Naive thymus-derived CD4-positive, alpha-beta T cell (primary cell): ENCODE data around the gene FUT8. TPM values are rescaled to one million over a fixed set of nuclear protein-coding genes. Genes with fewer than 3 reads are reported as not detected.

ENCODE experiments used
- ATAC-seq: fragments of 150-1000 bp; cut with Tn5 transposase; 2 replicates; pipeline ENCODE4 v1.10.0; 2021; ENCODE audit warnings: mild to moderate bottlenecking, moderate library complexity
- CTCF ChIA-PET: fragments of 350-600 bp; sonication (Branson Sonifier 250); formaldehyde crosslinking; loops from one replicate; lab custom pipeline; 2021; ENCODE audit warnings: antibody characterized with exemption; lab: Charles Lee
- POLR2A ChIA-PET: fragments of 350-600 bp; sonication (Branson Sonifier 250); formaldehyde crosslinking; loops from one replicate; lab custom pipeline; 2021; ENCODE audit warnings: antibody characterized with exemption, inconsistent platforms; lab: Charles Lee
- DNase-seq, 9 donors: peaks; one replicate each; pipeline versions ENCODE4 v3.0.0 to v3.0.0-alpha.2; 2020 to 2022; ENCODE audit warnings: mixed read lengths in 1 of 9
- H3K27ac ChIP-seq: one replicate; pipeline ENCODE4 v1.7.0; 2013; ENCODE audit warnings: mild to moderate bottlenecking, low read depth, low read length, moderate library complexity
- H3K27me3 ChIP-seq, 2 donors: one replicate each; pipeline ENCODE4 v1.7.0; 2013; ENCODE audit warnings: low read length in 2 of 2, mild to moderate bottlenecking in 2 of 2, moderate library complexity in 2 of 2; ENCODE audit not compliant: control insufficient read depth in 2 of 2, insufficient read depth in 2 of 2
- H3K36me3 ChIP-seq, 3 experiments: 1 replicate in 2 of 3; 2 replicates in 1 of 3; pipeline ENCODE4 v1.7.0; 2013; ENCODE audit warnings: low read length in 3 of 3, mild to moderate bottlenecking in 3 of 3, moderate library complexity in 1 of 3; ENCODE audit not compliant: insufficient read depth in 3 of 3, control insufficient read depth in 2 of 3
- H3K4me1 ChIP-seq, 2 donors: one replicate each; pipeline ENCODE4 v1.7.0; 2013; ENCODE audit warnings: low read length in 2 of 2, mild to moderate bottlenecking in 2 of 2, moderate library complexity in 1 of 2; ENCODE audit not compliant: control insufficient read depth in 2 of 2, insufficient read depth in 2 of 2
- H3K4me3 ChIP-seq: 2 replicates; pipeline ENCODE4 v1.7.0; 2013; ENCODE audit warnings: mild to moderate bottlenecking, low read length
- H3K9me3 ChIP-seq, 3 experiments: 1 replicate in 2 of 3; 2 replicates in 1 of 3; pipeline ENCODE4 v1.7.0; 2013; ENCODE audit warnings: low read length in 3 of 3; ENCODE audit not compliant: control insufficient read depth in 2 of 3
- H3K27ac Mint-ChIP-seq, 9 donors: one replicate each; pipeline ENCODE4 v1.8.0; 2020 to 2022; ENCODE audit warnings: mixed read lengths in 9 of 9, mild to moderate bottlenecking in 8 of 9, moderate library complexity in 5 of 9, inconsistent platforms in 2 of 9
- H3K27me3 Mint-ChIP-seq, 5 donors: one replicate each; pipeline ENCODE4 v1.8.0; 2021 to 2022; ENCODE audit warnings: mixed read lengths in 5 of 5, mild to moderate bottlenecking in 1 of 5
- H3K36me3 Mint-ChIP-seq, 5 donors: one replicate each; pipeline ENCODE4 v1.8.0; 2020 to 2022; ENCODE audit warnings: mixed read lengths in 5 of 5, mild to moderate bottlenecking in 3 of 5, inconsistent platforms in 1 of 5
- H3K4me1 Mint-ChIP-seq, 7 donors: one replicate each; pipeline ENCODE4 v1.8.0; 2020 to 2022; ENCODE audit warnings: mixed read lengths in 7 of 7, mild to moderate bottlenecking in 3 of 7, inconsistent platforms in 1 of 7
- H3K4me3 Mint-ChIP-seq, 10 donors: one replicate each; pipeline ENCODE4 v1.8.0; 2020 to 2022; ENCODE audit warnings: mild to moderate bottlenecking in 10 of 10, mixed read lengths in 10 of 10, moderate library complexity in 6 of 10, inconsistent platforms in 2 of 10
- H3K9me3 Mint-ChIP-seq, 11 donors: one replicate each; pipeline ENCODE4 v1.8.0; 2020 to 2022; ENCODE audit warnings: mixed read lengths in 11 of 11, mild to moderate bottlenecking in 4 of 11, inconsistent platforms in 1 of 11, moderate library complexity in 1 of 11
- intact Hi-C, 2 donors: fragments of 100-400 bp; cut with micrococcal nuclease; formaldehyde crosslinking; loops; one replicate each; pipeline ENCODE4 v1.15.1; 2023
- polyA plus RNA-seq, 2 donors: library from polyadenylated mRNA; unstranded; fragments of 300-500 nt; fragmentation: Illumina TruSeq; gene quantifications; one replicate each; pipeline ENCODE4 v1.2.3, GENCODE V29; 2021
- total RNA-seq, 6 experiments: library from RNA in 5 of 6; stranded (reverse) in 5 of 6; gene quantifications; 1 replicate in 5 of 6; 2 replicates in 1 of 6; pipeline ENCODE4 v1.2.3 and lab custom pipeline; 2021 to 2026

FUT8 gene
- total and polyA plus RNA-seq, 7 experiments from 2014 or later, result 11.1 to 107 (median 41.6) TPM

DNA sequence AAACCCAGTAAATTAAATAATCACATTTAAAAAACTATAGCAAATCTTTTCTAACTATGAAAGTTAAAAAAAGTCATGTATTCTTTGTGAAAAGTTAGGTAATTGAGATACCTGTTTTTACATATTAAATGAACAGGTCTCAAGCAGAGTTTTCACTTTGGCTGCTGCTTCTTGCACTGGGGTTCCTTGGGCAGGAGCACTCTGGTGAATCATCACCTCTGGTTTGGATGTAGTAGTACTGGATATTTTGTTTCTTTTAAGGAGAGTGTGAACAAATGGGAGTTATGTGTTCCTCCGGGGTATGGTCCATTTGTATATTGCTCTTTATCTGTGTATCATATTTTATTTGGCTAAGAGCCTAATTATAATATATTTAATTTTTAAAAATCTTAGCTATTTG lies 82.7 kb downstream of the FUT8 start:
- H3K27ac ChIP-seq, result no peak overlapping the region
- no peaks in the 10 kb centered on the region for H3K9me3 ChIP-seq
- H3K36me3 ChIP-seq, result no peaks in the 10 kb centered on the region
- DNase-seq (no peak), ATAC-seq (no peak)
- intact Hi-C loops, result no loop called here
- Mint-ChIP-seq H3K27me3 (no peaks in the 10 kb centered on the region), H3K4me1 (peaks cover 16 to 53% (median 37%) of the 10 kb centered on the region in 7 donors), H3K36me3 (peaks cover 9 to 47% (median 29%) of the 10 kb centered on the region in 5 donors), H3K4me3 (no peak overlapping the region), H3K9me3 (peaks cover 3 to 15% (median 7%) of the 10 kb centered on the region in 11 donors), H3K27ac (no peak overlapping the region)
- no peaks in the 10 kb centered on the region for H3K27me3 ChIP-seq
- ChIA-PET CTCF (no interaction called here), POLR2A (no interaction called here)
- H3K4me3 ChIP-seq, result no peak overlapping the region
- no peaks in the 10 kb centered on the region for H3K4me1 ChIP-seq

GRCh38 chr14:65496178-65496993 lies 83.9 kb downstream of the FUT8 start:
- Histone ChIP-seq H3K36me3 (no peaks in the 10 kb centered on the region), H3K27ac (no peak overlapping the region), H3K27me3 (no peaks in the 10 kb centered on the region), H3K9me3 (no peaks in the 10 kb centered on the region), H3K4me1 (no peaks in the 10 kb centered on the region), H3K4me3 (no peak overlapping the region)
- H3K27ac Mint-ChIP-seq, result no peak overlapping the region
- H3K4me1 Mint-ChIP-seq, result peaks cover 12 to 54% (median 39%) of the 10 kb centered on the region in 7 donors
- H3K36me3 Mint-ChIP-seq, result peaks cover 9 to 49% (median 32%) of the 10 kb centered on the region in 5 donors
- peaks cover 3 to 15% (median 7%) of the 10 kb centered on the region in 11 donors for H3K9me3 Mint-ChIP-seq
- ChIA-PET CTCF (no interaction called here), POLR2A (no interaction called here)
- no peak for ATAC-seq
- no peak overlapping the region for H3K4me3 Mint-ChIP-seq
- no peak for DNase-seq
- no peaks in the 10 kb centered on the region for H3K27me3 Mint-ChIP-seq
- intact Hi-C loops, result no loop called here

DNA sequence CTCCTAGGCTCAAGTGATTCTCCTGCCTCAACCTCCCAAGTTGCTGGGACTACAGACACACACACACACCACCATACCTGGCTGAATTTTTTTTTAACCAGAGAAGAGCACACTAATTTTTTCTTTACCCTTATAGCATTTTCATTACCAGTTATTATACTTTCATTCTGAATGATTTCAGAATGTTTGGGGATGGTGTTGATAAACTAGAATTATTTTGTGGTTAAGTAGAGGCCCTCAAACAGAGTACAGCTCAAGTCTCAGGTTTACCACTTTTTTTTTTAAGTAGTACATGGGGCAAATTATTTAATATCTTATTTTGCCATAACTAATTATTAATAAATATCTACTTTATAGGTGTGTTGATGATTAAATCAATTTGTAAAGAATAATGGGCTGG lies 86.6 kb downstream of the FUT8 start:
- Histone ChIP-seq H3K4me3 (no peak overlapping the region), H3K4me1 (no peaks in the 10 kb centered on the region), H3K9me3 (no peaks in the 10 kb centered on the region), H3K27ac (no peak overlapping the region), H3K36me3 (no peaks in the 10 kb centered on the region), H3K27me3 (no peaks in the 10 kb centered on the region)
- Mint-ChIP-seq H3K4me1 (peaks cover 8 to 64% (median 47%) of the 10 kb centered on the region in 7 donors), H3K4me3 (no peak overlapping the region), H3K27ac (no peak overlapping the region), H3K36me3 (peaks cover 9 to 34% (median 23%) of the 10 kb centered on the region in 5 donors), H3K27me3 (no peaks in the 10 kb centered on the region), H3K9me3 (peaks cover 0 to 13% (median 5%) of the 10 kb centered on the region in 11 donors)
- DNase-seq (no peak), ATAC-seq (no peak)
- intact Hi-C loops, result no loop called here
- ChIA-PET CTCF (interaction anchor here (0.8 kb wide), 1 partner anchor 83 kb away, joined by 4 read pairs; no protein-coding TSS in a partner anchor), POLR2A (interaction anchor here (0.6 kb wide), 1 partner anchor 1787 kb away, joined by 3 read pairs; no protein-coding TSS in a partner anchor)

DNA sequence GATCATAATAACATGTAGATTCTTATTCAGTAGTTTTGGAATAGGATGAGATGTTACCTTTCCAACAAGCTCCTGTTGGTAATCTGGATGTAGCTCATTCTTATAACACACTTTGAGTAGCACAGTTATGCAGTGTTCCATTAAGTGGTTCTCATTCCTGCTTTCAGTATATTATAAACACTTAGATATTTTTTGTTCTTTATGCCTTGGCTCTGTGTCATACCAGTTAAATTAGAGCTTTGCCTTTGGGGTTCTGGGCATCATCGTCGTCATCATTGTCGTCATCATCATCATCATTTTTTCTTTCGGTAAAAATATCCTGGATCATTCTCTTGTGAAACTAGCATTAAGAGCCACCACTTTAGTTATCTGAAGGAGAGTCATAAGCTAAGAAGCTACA lies 87.5 kb downstream of the FUT8 start:
- peaks cover 0 to 13% (median 5%) of the 10 kb centered on the region in 11 donors for H3K9me3 Mint-ChIP-seq
- no peaks in the 10 kb centered on the region for H3K4me1 ChIP-seq
- H3K27me3 Mint-ChIP-seq, result no peaks in the 10 kb centered on the region
- intact Hi-C loops, result no loop called here
- ChIA-PET CTCF (interaction anchor here (1.4 kb wide), 1 partner anchor 336 kb away, joined by 3 read pairs; no protein-coding TSS in a partner anchor), POLR2A (interaction anchor here (0.6 to 1.0 kb wide), 2 partner anchors 15 to 289 kb away, joined by 3 read pairs; no protein-coding TSS in a partner anchor)
- no peak overlapping the region for H3K27ac ChIP-seq
- peaks cover 8 to 67% (median 47%) of the 10 kb centered on the region in 7 donors for H3K4me1 Mint-ChIP-seq
- H3K27ac Mint-ChIP-seq, result peak overlapping the region in 1 of 9 donors; percentile 20
- no peaks in the 10 kb centered on the region for H3K9me3 ChIP-seq
- ATAC-seq (no peak), DNase-seq (no peak)
- H3K4me3 ChIP-seq, result no peak overlapping the region
- H3K27me3 ChIP-seq, result no peaks in the 10 kb centered on the region
- peaks cover 9 to 37% (median 24%) of the 10 kb centered on the region in 5 donors for H3K36me3 Mint-ChIP-seq
- no peak overlapping the region for H3K4me3 Mint-ChIP-seq
- H3K36me3 ChIP-seq, result no peaks in the 10 kb centered on the region

DNA sequence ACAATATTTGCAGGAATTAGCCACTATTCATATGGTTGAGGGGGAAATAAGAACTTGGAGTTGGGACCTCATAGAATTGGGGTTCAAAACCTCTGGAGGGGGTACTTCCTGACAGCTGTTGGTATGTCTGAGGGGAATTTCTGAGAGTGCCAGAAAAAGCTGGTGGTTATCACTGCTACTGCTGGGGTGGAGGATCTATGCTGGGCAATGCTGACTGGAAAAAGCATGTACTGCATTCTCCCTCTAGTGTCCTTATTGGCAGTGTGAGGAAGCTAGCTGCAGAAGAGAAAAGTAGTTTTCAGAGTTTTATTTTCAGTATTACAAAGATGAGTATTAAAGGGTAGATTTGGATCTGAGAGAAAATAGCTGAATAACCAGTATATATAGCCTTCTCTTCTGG lies 88.8 kb downstream of the FUT8 start:
- ChIA-PET CTCF (interaction anchor here (0.6 kb wide), 1 partner anchor 265 kb away, joined by 4 read pairs; no protein-coding TSS in a partner anchor), POLR2A (no interaction called here)
- no peak overlapping the region for H3K4me3 ChIP-seq
- no peaks in the 10 kb centered on the region for H3K36me3 ChIP-seq
- Mint-ChIP-seq H3K27ac (peak overlapping the region in 2 of 9 donors; percentile 20 to 65), H3K4me3 (peak overlapping the region in 1 of 10 donors; percentile 5), H3K4me1 (peaks cover 8 to 66% (median 47%) of the 10 kb centered on the region in 7 donors), H3K36me3 (peaks cover 8 to 38% (median 21%) of the 10 kb centered on the region in 5 donors), H3K27me3 (no peaks in the 10 kb centered on the region), H3K9me3 (peaks cover 0 to 7% (median 3%) of the 10 kb centered on the region in 11 donors)
- ATAC-seq (no peak), DNase-seq (no peak)
- no peaks in the 10 kb centered on the region for H3K9me3 ChIP-seq
- no peaks in the 10 kb centered on the region for H3K4me1 ChIP-seq
- no peaks in the 10 kb centered on the region for H3K27me3 ChIP-seq
- H3K27ac ChIP-seq, result no peak overlapping the region
- intact Hi-C loops, result no loop called here

- Mint-ChIP-seq H3K9me3 (peaks cover 0 to 7% (median 3%) of the 10 kb centered on the region in 11 donors), H3K27me3 (no peaks in the 10 kb centered on the region), H3K27ac (peak overlapping the region in 3 of 9 donors; percentile 5 to 69 (median 34)), H3K4me1 (peaks cover 10 to 67% (median 44%) of the 10 kb centered on the region in 7 donors), H3K4me3 (peak overlapping the region in 1 of 10 donors; percentile 19), H3K36me3 (peaks cover 3 to 46% (median 20%) of the 10 kb centered on the region in 5 donors)
- intact Hi-C loops, result no loop called here
- Histone ChIP-seq H3K36me3 (no peaks in the 10 kb centered on the region), H3K27ac (no peak overlapping the region), H3K4me1 (no peaks in the 10 kb centered on the region), H3K9me3 (no peaks in the 10 kb centered on the region), H3K4me3 (no peak overlapping the region), H3K27me3 (no peaks in the 10 kb centered on the region)
- ChIA-PET CTCF (interaction anchor here (0.6 kb wide), 1 partner anchor 225 kb away, joined by 3 read pairs; no protein-coding TSS in a partner anchor), POLR2A (interaction anchor here (0.9 kb wide), 1 partner anchor 88 kb away, joined by 5 read pairs; no protein-coding TSS in a partner anchor)
- DNase-seq (no peak), ATAC-seq (no peak)
Observed at GRCh38 chr14:65502676-65503124, 90.2 kb downstream of the FUT8 start.
